ENCODE results near the gene LARP4. TPM values are rescaled to one million over a fixed set of nuclear protein-coding genes. Genes with fewer than 3 reads are reported as not detected.

The LARP4 gene
- total and polyA plus RNA-seq, 2 donors (not counting 3 experiments of a cell fraction or from before 2014, with no cell fraction given): 8.9 to 69.6 TPM

DNA sequence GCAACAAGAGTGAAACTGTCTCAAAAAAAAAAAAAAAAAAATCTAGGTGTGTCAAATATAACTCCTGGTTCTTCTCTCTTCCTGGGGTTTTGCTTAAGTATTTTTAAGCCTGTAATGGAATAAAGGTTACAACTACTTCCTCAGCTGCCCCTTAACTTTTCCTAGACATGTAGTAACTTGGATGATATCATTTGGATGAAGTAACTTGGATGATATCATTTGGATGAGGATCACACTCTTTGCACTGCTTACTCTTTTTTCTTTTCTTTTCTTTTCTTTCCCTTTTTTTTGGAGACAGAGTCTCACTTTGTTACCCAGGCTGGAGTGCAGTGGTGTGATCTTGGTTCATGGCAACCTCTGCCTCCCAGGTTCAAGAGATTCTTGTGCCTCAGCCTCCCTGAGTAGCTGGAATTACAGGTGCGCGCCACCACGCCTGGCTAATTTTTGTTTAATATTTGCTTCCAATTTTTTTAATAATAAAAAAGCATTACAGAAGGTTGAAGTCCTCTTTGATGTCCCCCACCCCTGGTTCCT, 3.5 kb upstream of the LARP4 start:
- dilution Hi-C loops (cut with MboI; ENCODE audit: extremely low pct_ligation_motif_present, low sequenced_read_pairs) (no loop called here), intact Hi-C loops (cut with micrococcal nuclease) (no loop called here)
- Histone ChIP-seq H3K9ac (replicated peaks; ENCODE audit: extremely low read depth, insufficient read depth, low read length) (no peak overlapping the region), H4K20me1 (replicated peaks; ENCODE audit: control insufficient read depth, extremely low read depth, insufficient read depth, low read length) (no peaks in the 10 kb centered on the region), H3K9me1 (replicated peaks; ENCODE audit: control insufficient read depth, extremely low read depth, insufficient read depth, low read length) (no peaks in the 10 kb centered on the region), H3K4me2 (ENCODE audit: insufficient read depth, low read length) (no peak overlapping the region), H2AFZ (ENCODE audit: low read depth, low read length) (no peak overlapping the region), H3K79me2 (ENCODE audit: control insufficient read depth, insufficient read depth, low read length) (peaks cover 13% of the 10 kb centered on the region), H3K36me3 (ENCODE audit: control insufficient read depth in 2 of 2, extremely low read depth in 1 of 2, insufficient read depth in 2 of 2, low read length in 2 of 2) (no peaks in the 10 kb centered on the region), H3K27ac (ENCODE audit: insufficient read depth, low read depth, low read length) (no peak overlapping the region), H3K4me1 (ENCODE audit: control insufficient read depth, extremely low read depth, insufficient read depth, low read length) (peaks cover 4% of the 10 kb centered on the region), H3K9me3 (replicated peaks; ENCODE audit: control insufficient read depth, insufficient read depth, low read length) (no peaks in the 10 kb centered on the region), H3K27me3 (ENCODE audit: control insufficient read depth in 2 of 2, insufficient read depth in 2 of 2, low read length in 2 of 2) (no peaks in the 10 kb centered on the region), H3K4me3 (replicated peaks in 1 of 3; ENCODE audit: insufficient read depth in 1 of 3, low read depth in 1 of 3, low read length in 3 of 3) (no peak overlapping the region)
- POLR2A ChIA-PET: no interaction called here
- TF ChIP-seq POLR2AphosphoS5 (IDR thresholded peaks at IDR 0.05; ENCODE audit: insufficient read depth, low read depth, low read length): no peak
- TF ChIP-seq POLR2A (IDR thresholded peaks at IDR 0.05; ENCODE audit: low read depth, low read length): no peak
- no peak for TF ChIP-seq FOS (IDR thresholded peaks at IDR 0.05; ENCODE audit: borderline replicate concordance, insufficient read depth, low read length)
- CTCF ChIA-PET: no interaction called here
- DNase-seq (ENCODE audit: low read depth, low spot score): no peak
- no peak for FAIRE-seq
- no TSS peak for BruUV-seq (replicated peaks)

DNA sequence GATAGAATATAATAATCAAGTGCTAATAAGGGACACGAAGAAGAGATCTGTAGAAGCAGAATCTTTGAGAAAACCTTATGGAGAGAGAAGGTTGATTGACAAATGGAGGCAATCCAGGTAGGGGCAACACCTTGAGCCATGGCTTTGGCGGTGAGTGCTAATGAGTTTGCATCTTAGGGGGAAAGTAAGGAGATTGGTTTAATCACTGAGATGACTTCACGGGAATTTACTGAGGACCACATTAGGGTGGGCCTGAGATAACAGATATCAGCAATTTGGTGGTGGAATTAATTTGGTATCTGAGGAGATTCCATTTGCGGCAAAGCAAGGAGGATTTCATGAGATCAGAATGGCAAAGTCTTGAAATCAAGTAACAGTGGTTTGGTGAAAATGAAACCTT, 1.8 kb upstream of the LARP4 start:
- Histone ChIP-seq H3K79me2 (ENCODE audit: control insufficient read depth, insufficient read depth, low read length) (peaks cover 30% of the 10 kb centered on the region), H3K27ac (ENCODE audit: insufficient read depth, low read depth, low read length) (no peak overlapping the region), H3K9me1 (replicated peaks; ENCODE audit: control insufficient read depth, extremely low read depth, insufficient read depth, low read length) (no peaks in the 10 kb centered on the region), H2AFZ (ENCODE audit: low read depth, low read length) (no peak overlapping the region), H3K4me1 (ENCODE audit: control insufficient read depth, extremely low read depth, insufficient read depth, low read length) (peaks cover 17% of the 10 kb centered on the region), H3K4me3 (replicated peaks in 1 of 3; ENCODE audit: insufficient read depth in 1 of 3, low read depth in 1 of 3, low read length in 3 of 3) (no peak overlapping the region), H3K36me3 (ENCODE audit: control insufficient read depth in 2 of 2, extremely low read depth in 1 of 2, insufficient read depth in 2 of 2, low read length in 2 of 2) (no peaks in the 10 kb centered on the region), H3K9ac (replicated peaks; ENCODE audit: extremely low read depth, insufficient read depth, low read length) (no peak overlapping the region), H3K4me2 (ENCODE audit: insufficient read depth, low read length) (no peak overlapping the region), H3K27me3 (ENCODE audit: control insufficient read depth in 2 of 2, insufficient read depth in 2 of 2, low read length in 2 of 2) (no peaks in the 10 kb centered on the region), H3K9me3 (replicated peaks; ENCODE audit: control insufficient read depth, insufficient read depth, low read length) (no peaks in the 10 kb centered on the region), H4K20me1 (replicated peaks; ENCODE audit: control insufficient read depth, extremely low read depth, insufficient read depth, low read length) (no peaks in the 10 kb centered on the region)
- ChIA-PET CTCF (no interaction called here), POLR2A (no interaction called here)
- no TSS peak for BruUV-seq (replicated peaks)
- DNase-seq (ENCODE audit: low read depth, low spot score) (no peak), FAIRE-seq (no peak)
- dilution Hi-C loops (cut with MboI; ENCODE audit: extremely low pct_ligation_motif_present, low sequenced_read_pairs): no loop called here
- intact Hi-C loops (cut with micrococcal nuclease): no loop called here
- TF ChIP-seq, protein P1, sequence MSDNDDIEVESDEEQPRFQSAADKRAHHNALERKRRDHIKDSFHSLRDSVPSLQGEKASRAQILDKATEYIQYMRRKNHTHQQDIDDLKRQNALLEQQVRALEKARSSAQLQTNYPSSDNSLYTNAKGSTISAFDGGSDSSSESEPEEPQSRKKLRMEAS (IDR thresholded peaks at IDR 0.05; ENCODE audit: insufficient read depth, insufficient read length): no peak
- no peak for TF ChIP-seq POLR2A (IDR thresholded peaks at IDR 0.05; ENCODE audit: low read depth, low read length)
- no peak for TF ChIP-seq CTCF (IDR thresholded peaks at IDR 0.05; ENCODE audit: extremely low read depth in 1 of 2, insufficient read depth in 1 of 2, low read depth in 1 of 2, low read length in 2 of 2)
- TF ChIP-seq JUN (IDR thresholded peaks at IDR 0.05; ENCODE audit: borderline replicate concordance, insufficient read depth, insufficient read length, low read depth): no peak
- TF ChIP-seq FOS (IDR thresholded peaks at IDR 0.05; ENCODE audit: borderline replicate concordance, insufficient read depth, low read length): no peak
